ENCODE data around the gene MGLL.

Gene MGLL

DNA sequence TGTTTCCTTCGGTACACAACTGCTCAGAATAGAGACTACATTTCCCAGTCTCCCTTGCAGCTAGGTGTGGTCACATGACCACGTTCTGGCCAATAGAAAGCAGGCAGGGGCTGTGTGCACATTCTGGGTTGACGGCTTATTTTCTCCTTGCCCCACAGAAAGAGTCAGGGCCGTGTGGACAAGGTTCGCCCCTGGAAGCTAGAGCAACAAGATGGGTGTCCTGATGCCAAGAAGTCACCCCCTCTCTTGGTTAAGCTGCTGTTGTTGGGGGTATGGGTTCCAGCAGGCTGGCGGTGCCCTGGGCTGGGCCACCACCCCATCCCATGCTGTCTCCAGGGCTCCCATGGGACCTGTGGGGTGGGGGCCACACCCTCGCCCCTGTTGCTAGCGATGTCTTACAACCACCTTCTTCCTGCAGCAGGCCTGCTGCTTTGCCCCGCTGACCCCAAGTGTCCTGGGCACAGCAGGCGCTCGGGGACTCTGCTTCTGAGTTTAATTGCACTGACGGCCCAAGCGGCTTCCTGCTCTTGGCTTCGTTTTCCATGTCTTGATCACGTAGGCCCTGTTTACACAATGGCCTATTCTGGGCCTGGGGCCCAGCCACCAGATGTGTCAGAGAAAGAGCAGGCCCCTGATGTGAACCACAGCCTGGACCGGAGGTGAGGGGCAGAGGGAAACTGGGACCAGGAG, 124.6 kb downstream of the MGLL start:
- H3K79me2 ChIP-seq (ENCODE audit: insufficient read depth, low read depth): no peaks in the 10 kb centered on the region
- H3K27me3 ChIP-seq (ENCODE audit: insufficient read depth, low read depth): no peaks in the 10 kb centered on the region
- H3K4me1 ChIP-seq (ENCODE audit: low read depth, poor library complexity, severe bottlenecking): peaks cover 24% of the 10 kb centered on the region
- no peak overlapping the region for H3K4me3 ChIP-seq (IDR thresholded peaks at IDR 0.05; ENCODE audit: insufficient read depth, low read depth, low read length)
- no peaks in the 10 kb centered on the region for H3K36me3 ChIP-seq (ENCODE audit: insufficient read depth)
- no peaks in the 10 kb centered on the region for H4K20me1 ChIP-seq (ENCODE audit: insufficient read depth)
- peak overlapping the region; percentile 88 for H2AFZ ChIP-seq (ENCODE audit: low read depth)
- peak overlapping the region; percentile 47 for H3K4me2 ChIP-seq
- no peak overlapping the region for H3K27ac ChIP-seq
- H3K9ac ChIP-seq: no peak overlapping the region
- TF ChIP-seq CTCF (conservative IDR thresholded peaks at IDR 0.05; ENCODE audit: low read depth, low read length): no peak

GRCh38 chr3:127694467-127695215, 127.7 kb downstream of the MGLL start:
- peaks cover 24% of the 10 kb centered on the region for H3K4me1 ChIP-seq (ENCODE audit: low read depth, poor library complexity, severe bottlenecking)
- H2AFZ ChIP-seq (ENCODE audit: low read depth): no peak overlapping the region
- H3K36me3 ChIP-seq (ENCODE audit: insufficient read depth): no peaks in the 10 kb centered on the region
- no peaks in the 10 kb centered on the region for H3K79me2 ChIP-seq (ENCODE audit: insufficient read depth, low read depth)
- H4K20me1 ChIP-seq (ENCODE audit: insufficient read depth): no peaks in the 10 kb centered on the region
- H3K9ac ChIP-seq: no peak overlapping the region
- TF ChIP-seq CTCF (conservative IDR thresholded peaks at IDR 0.05; ENCODE audit: low read depth, low read length): 0 out of 2 replicates have a peak, but pooled peaks have one; percentile 22
- H3K4me2 ChIP-seq: no peak overlapping the region
- no peak overlapping the region for H3K27ac ChIP-seq
- no peaks in the 10 kb centered on the region for H3K27me3 ChIP-seq (ENCODE audit: insufficient read depth, low read depth)
- H3K4me3 ChIP-seq (IDR thresholded peaks at IDR 0.05; ENCODE audit: insufficient read depth, low read depth, low read length): no peak overlapping the region

GRCh38 chr3:127693336-127693843, 128.9 kb downstream of the MGLL start:
- Histone ChIP-seq H3K27ac (no peak overlapping the region), H2AFZ (ENCODE audit: low read depth) (no peak overlapping the region), H4K20me1 (ENCODE audit: insufficient read depth) (no peaks in the 10 kb centered on the region), H3K27me3 (ENCODE audit: insufficient read depth, low read depth) (no peaks in the 10 kb centered on the region), H3K4me2 (no peak overlapping the region), H3K4me1 (ENCODE audit: low read depth, poor library complexity, severe bottlenecking) (peaks cover 24% of the 10 kb centered on the region), H3K36me3 (ENCODE audit: insufficient read depth) (no peaks in the 10 kb centered on the region), H3K9ac (no peak overlapping the region), H3K4me3 (IDR thresholded peaks at IDR 0.05; ENCODE audit: insufficient read depth, low read depth, low read length) (no peak overlapping the region), H3K79me2 (ENCODE audit: insufficient read depth, low read depth) (no peaks in the 10 kb centered on the region)
- TF ChIP-seq CTCF (conservative IDR thresholded peaks at IDR 0.05; ENCODE audit: low read depth, low read length): no peak

- no peaks in the 10 kb centered on the region for H4K20me1 ChIP-seq (ENCODE audit: insufficient read depth)
- no peaks in the 10 kb centered on the region for H3K79me2 ChIP-seq (ENCODE audit: insufficient read depth, low read depth)
- H3K4me2 ChIP-seq: no peak overlapping the region
- H3K4me1 ChIP-seq (ENCODE audit: low read depth, poor library complexity, severe bottlenecking): peaks cover 18% of the 10 kb centered on the region
- H3K27ac ChIP-seq: no peak overlapping the region
- H3K36me3 ChIP-seq (ENCODE audit: insufficient read depth): no peaks in the 10 kb centered on the region
- no peak overlapping the region for H3K4me3 ChIP-seq (IDR thresholded peaks at IDR 0.05; ENCODE audit: insufficient read depth, low read depth, low read length)
- H3K9ac ChIP-seq: no peak overlapping the region
- H3K27me3 ChIP-seq (ENCODE audit: insufficient read depth, low read depth): no peaks in the 10 kb centered on the region
- no peak for TF ChIP-seq CTCF (conservative IDR thresholded peaks at IDR 0.05; ENCODE audit: low read depth, low read length)
- no peak overlapping the region for H2AFZ ChIP-seq (ENCODE audit: low read depth)
These were observed 129.6 kb downstream of the MGLL start for GRCh38 chr3:127692501-127693335.

Measured in KMS-11 (cell line).